Gastrocnemius medialis (tissue), 4 donors: ENCODE measurements around the gene WDFY4. TPM values are rescaled to one million over a fixed set of nuclear protein-coding genes. Genes with fewer than 3 reads are reported as not detected.
A peak's percentile ranks its signal among the peaks of the same experiment; 100 is the strongest.

ENCODE experiments used
- ATAC-seq, 2 donors: fragments of 150-250 bp; one replicate each; pipeline ENCODE4 v1.9.1; 2016
- DNase-seq, 2 donors: peaks; one replicate each; pipeline ENCODE4 v3.0.0-alpha.2; 2019
- H3K27ac ChIP-seq, 4 donors: fragments of 200-600 bp; sonication (generic); 1 replicate in 1 of 4; 2 replicates in 3 of 4; pipeline ENCODE4 v1.5.1; 2016 to 2018; ENCODE audit warnings: mild to moderate bottlenecking in 2 of 4, moderate library complexity in 1 of 4
- H3K27me3 ChIP-seq, 3 donors: fragments of 200-600 bp; sonication (generic) in 2 of 3; 1 replicate in 1 of 3; 2 replicates in 2 of 3; pipeline versions ENCODE4 v1.5.1 to v1.6.0; 2016 to 2019; ENCODE audit warnings: mild to moderate bottlenecking in 1 of 3, moderate library complexity in 1 of 3
- H3K36me3 ChIP-seq, 2 donors: fragments of 200-600 bp; sonication (generic) in 1 of 2; one replicate each; pipeline ENCODE4 v1.5.1; 2017 to 2018
- H3K4me1 ChIP-seq, 2 donors: fragments of 200-600 bp; sonication (generic) in 1 of 2; one replicate each; pipeline ENCODE4 v1.5.1; 2016 to 2017; ENCODE audit warnings: mild to moderate bottlenecking in 2 of 2
- H3K4me3 ChIP-seq, 4 donors: fragments of 200-600 bp; sonication (generic) in 3 of 4; 1 replicate in 1 of 4; 2 replicates in 3 of 4; pipeline ENCODE4 v1.5.1; 2016 to 2019; ENCODE audit warnings: mild to moderate bottlenecking in 2 of 4
- H3K9me3 ChIP-seq, 3 donors: fragments of 200-600 bp; sonication (generic) in 2 of 3; 1 replicate in 1 of 3; 2 replicates in 2 of 3; pipeline ENCODE4 v1.5.1; 2016 to 2019
- POLR2A ChIP-seq, 2 donors: fragments of 450-650 bp; IDR thresholded peaks; one replicate each; pipeline ENCODE4 v1.6.1; 2017; ENCODE audit warnings: antibody characterized with exemption in 2 of 2, mild to moderate bottlenecking in 2 of 2, moderate library complexity in 2 of 2
- in situ Hi-C, 4 donors: fragments of 200-750 bp; cut with MboI; loops; one replicate each; pipeline versions ENCODE4 v1.15.0 to v1.8.0; 2017; ENCODE audit warnings: low sequenced_read_pairs in 4 of 4
- intact Hi-C: fragments of 100-400 bp; cut with DNase I; formaldehyde crosslinking; loops from one replicate; pipeline ENCODE4 v1.15.1; 2023; ENCODE audit warnings: low total_unique reads
- total RNA-seq, 4 donors: library from RNA; depleted of rRNA; stranded (reverse); fragments of >200 nt; gene quantifications; one replicate each; pipeline versions ENCODE4 v1.1.0 to v1.2.3, GENCODE V29; 2016
- TF ChIP-seq, protein P1 (sequence below), 5 experiments: fragments of 450-650 bp in 3 of 5; fragments of 200-600 bp in 2 of 5; sonication (generic) in 2 of 5; IDR thresholded peaks in 4 of 5; conservative IDR thresholded peaks in 1 of 5; 1 replicate in 4 of 5; 2 replicates in 1 of 5; pipeline ENCODE4 v1.5.1; 2016 to 2019; ENCODE audit warnings: antibody characterized with exemption in 5 of 5, mild to moderate bottlenecking in 3 of 5, moderate library complexity in 3 of 5

The WDFY4 gene, protein sequence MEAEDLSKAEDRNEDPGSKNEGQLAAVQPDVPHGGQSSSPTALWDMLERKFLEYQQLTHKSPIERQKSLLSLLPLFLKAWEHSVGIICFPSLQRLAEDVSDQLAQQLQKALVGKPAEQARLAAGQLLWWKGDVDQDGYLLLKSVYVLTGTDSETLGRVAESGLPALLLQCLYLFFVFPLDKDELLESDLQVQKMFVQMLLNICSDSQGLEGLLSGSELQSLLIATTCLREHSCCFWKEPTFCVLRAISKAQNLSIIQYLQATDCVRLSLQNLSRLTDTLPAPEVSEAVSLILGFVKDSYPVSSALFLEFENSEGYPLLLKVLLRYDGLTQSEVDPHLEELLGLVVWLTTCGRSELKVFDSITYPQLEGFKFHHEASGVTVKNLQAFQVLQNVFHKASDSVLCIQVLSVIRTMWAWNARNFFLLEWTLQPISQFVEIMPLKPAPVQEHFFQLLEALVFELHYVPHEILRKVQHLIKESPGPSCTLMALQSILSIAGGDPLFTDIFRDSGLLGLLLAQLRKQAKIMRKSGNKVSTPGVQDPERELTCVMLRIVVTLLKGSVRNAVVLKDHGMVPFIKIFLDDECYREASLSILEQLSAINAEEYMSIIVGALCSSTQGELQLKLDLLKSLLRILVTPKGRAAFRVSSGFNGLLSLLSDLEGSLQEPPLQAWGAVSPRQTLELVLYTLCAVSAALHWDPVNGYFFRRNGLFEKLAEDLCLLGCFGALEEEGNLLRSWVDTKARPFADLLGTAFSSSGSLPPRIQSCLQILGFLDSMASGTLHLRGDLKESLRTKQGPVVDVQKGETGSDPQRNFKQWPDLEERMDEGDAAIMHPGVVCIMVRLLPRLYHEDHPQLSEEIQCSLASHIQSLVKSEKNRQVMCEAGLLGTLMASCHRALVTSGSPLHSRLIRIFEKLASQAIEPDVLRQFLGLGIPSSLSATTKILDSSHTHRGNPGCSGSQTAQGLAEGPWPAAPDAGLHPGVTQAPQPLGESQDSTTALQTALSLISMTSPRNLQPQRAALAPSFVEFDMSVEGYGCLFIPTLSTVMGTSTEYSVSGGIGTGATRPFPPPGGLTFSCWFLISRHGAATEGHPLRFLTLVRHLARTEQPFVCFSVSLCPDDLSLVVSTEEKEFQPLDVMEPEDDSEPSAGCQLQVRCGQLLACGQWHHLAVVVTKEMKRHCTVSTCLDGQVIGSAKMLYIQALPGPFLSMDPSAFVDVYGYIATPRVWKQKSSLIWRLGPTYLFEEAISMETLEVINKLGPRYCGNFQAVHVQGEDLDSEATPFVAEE (N-terminal part only)
- total RNA-seq, result under 1 TPM; 0.29 to 0.94 (median 0.59) TPM

DNA sequence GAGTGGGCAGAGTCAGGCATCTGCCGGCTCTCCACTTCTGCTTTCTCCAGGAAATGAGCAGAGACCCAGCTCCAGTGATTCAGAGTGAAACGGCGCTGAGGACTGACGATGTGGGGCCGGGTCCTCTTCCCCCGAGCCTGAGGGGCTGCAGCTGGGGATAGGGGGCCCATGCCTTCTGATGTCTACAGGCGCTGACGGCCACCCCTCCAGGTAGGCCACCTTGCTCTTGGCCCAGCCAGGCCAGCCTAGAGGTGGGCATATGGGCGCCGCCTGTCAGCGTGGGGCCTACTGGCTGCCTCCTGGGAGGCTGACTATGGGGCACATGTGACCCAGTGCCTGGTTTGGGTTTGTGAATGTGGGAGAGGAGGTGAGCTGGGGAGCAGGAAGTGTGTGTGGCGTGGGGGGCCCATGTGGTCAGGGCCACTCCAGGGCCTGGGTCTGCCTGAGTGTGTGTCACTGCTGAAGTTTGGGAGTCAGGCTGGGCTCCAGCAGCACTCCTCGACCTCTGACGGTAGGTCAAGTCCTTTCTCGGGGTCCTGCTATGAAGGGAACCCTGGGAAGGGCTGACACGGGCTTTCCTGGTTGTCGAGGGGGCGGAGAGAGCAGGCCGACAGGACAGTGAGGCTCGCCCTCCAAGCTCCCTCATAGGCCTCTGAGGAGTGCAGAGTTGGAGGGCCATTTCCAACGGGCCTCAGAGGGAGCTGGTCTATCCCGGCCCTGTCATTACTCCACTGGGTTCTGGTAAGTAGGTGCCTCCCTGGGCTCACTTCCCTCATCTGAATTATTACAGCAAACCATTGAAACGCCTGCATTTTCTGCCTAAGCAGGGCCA is at the start of gene WDFY4:
Gene WDFY4 (plus strand): TSS at position 82 of the 832 bp plus-strand sequence. CDS start 24,860 bp downstream, outside the sequence.
- in situ Hi-C loops, result no loop called here
- TF ChIP-seq, protein P1, sequence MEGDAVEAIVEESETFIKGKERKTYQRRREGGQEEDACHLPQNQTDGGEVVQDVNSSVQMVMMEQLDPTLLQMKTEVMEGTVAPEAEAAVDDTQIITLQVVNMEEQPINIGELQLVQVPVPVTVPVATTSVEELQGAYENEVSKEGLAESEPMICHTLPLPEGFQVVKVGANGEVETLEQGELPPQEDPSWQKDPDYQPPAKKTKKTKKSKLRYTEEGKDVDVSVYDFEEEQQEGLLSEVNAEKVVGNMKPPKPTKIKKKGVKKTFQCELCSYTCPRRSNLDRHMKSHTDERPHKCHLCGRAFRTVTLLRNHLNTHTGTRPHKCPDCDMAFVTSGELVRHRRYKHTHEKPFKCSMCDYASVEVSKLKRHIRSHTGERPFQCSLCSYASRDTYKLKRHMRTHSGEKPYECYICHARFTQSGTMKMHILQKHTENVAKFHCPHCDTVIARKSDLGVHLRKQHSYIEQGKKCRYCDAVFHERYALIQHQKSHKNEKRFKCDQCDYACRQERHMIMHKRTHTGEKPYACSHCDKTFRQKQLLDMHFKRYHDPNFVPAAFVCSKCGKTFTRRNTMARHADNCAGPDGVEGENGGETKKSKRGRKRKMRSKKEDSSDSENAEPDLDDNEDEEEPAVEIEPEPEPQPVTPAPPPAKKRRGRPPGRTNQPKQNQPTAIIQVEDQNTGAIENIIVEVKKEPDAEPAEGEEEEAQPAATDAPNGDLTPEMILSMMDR (IDR thresholded peaks at IDR 0.05 in 4 of 5, conservative IDR thresholded peaks at IDR 0.05 in 1 of 5), result no peak
- no peak for TF ChIP-seq POLR2A (IDR thresholded peaks at IDR 0.05)
- Histone ChIP-seq H3K36me3 (no peaks in the 10 kb centered on the region), H3K4me3 (peak within 1 kb of the TSS in 1 of 4 donors; percentile 23), H3K27me3 (no peaks in the 10 kb centered on the region), H3K4me1 (no peaks in the 10 kb centered on the region), H3K9me3 (no peaks in the 10 kb centered on the region), H3K27ac (no peak within 1 kb of the TSS)
- no peak for ATAC-seq
- DNase-seq, result no peak
- intact Hi-C loops, result no loop called here

DNA sequence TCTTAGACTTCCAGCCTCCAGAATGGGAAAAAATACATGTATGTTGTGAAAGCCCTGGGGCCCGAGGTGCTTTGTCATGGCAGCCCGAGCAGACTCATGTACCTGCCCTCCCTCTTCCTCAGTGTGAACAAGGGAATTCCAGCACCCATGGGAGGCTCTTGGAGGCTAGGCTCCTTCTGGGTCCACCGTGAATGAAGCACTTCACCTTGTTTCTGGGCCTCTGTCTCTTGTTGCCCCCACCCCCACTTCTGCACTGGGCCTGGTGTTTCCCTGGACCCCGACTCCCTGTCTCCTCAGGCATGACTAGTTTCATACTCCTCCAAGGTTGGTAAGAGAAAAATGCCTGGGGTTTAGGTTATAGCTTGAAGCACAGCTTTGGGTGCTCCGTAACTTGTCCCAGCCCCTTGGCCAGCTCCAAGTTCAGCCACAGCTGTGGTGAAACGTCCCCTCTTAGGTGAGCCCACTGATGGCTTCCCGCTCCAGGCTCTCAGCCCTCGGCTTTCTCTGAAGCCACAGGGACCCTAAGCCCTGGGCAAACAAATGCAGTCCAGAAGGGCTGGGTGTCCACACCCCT is 49.6 kb upstream of the WDFY4 start:
- H3K27ac ChIP-seq, result no peak overlapping the region
- H3K4me3 ChIP-seq, result no peak overlapping the region
- intact Hi-C loops (no loop called here), in situ Hi-C loops (no loop called here)
- no peak for TF ChIP-seq POLR2A (IDR thresholded peaks at IDR 0.05)
- TF ChIP-seq, protein P1 (IDR thresholded peaks at IDR 0.05 in 4 of 5, conservative IDR thresholded peaks at IDR 0.05 in 1 of 5), result no peak
- peaks cover 0 to 4% (median 0%) of the 10 kb centered on the region in 3 donors for H3K27me3 ChIP-seq
- H3K36me3 ChIP-seq, result no peaks in the 10 kb centered on the region
- DNase-seq (no peak), ATAC-seq (no peak)
- H3K4me1 ChIP-seq, result no peaks in the 10 kb centered on the region
- H3K9me3 ChIP-seq, result no peaks in the 10 kb centered on the region

DNA sequence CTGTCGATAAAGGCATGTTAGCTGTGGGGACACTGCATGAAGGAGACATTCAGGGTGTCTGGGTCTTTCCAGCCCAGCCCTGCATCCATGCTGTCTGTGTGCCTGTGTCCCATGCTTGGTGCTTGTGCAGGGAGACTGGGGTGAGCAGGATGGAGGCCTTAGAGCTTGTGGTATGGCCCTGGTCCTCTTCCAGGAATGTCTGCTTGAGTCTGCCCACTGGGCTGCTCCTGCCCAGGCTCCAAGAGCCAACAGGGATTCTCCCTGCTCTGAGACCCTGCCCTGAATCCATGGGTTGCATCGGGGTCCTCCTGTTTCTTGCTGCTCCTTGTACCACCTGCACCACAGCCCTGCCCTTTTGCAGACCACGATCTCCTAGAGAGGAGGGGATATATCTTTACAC is 48.4 kb upstream of the WDFY4 start:
- Histone ChIP-seq H3K27me3 (peaks cover 0 to 4% (median 3%) of the 10 kb centered on the region in 3 donors), H3K4me3 (no peak overlapping the region), H3K4me1 (no peaks in the 10 kb centered on the region), H3K36me3 (no peaks in the 10 kb centered on the region), H3K27ac (no peak overlapping the region), H3K9me3 (no peaks in the 10 kb centered on the region)
- no peak for DNase-seq
- no peak for ATAC-seq
- intact Hi-C loops (no loop called here), in situ Hi-C loops (no loop called here)
- TF ChIP-seq, protein P1 (IDR thresholded peaks at IDR 0.05 in 4 of 5, conservative IDR thresholded peaks at IDR 0.05 in 1 of 5), result no peak
- no peak for TF ChIP-seq POLR2A (IDR thresholded peaks at IDR 0.05)
